ENCODE data around the gene GRPEL1.
"Not testable (repeated sequence)": the region's sequence is repeated elsewhere in the genome, so short reads cannot be mapped to it uniquely, and the experiment has no call there.

Gene GRPEL1

GRCh38 chr4:7105276-7105675 lies 37.4 kb upstream of the GRPEL1 start:
- Histone ChIP-seq H3K4me3 (ENCODE audit: low read depth, low read length) (no peak overlapping the region), H3K4me1 (ENCODE audit: control insufficient read depth, insufficient read depth, low read length) (peaks cover 6% of the 10 kb centered on the region), H3K27me3 (ENCODE audit: control insufficient read depth, insufficient read depth, low read length) (peaks cover 20% of the 10 kb centered on the region), H3K9me3 (ENCODE audit: control insufficient read depth, insufficient read depth, low read length) (no peaks in the 10 kb centered on the region), H3K36me3 (ENCODE audit: control insufficient read depth, insufficient read depth, low read length) (no peaks in the 10 kb centered on the region), H3K9ac (ENCODE audit: low read depth, low read length) (no peak overlapping the region), H3K27ac (ENCODE audit: low read depth, low read length) (no peak overlapping the region)

GRCh38 chr4:7104366-7105031 lies 36.6 kb upstream of the GRPEL1 start:
- Histone ChIP-seq H3K9ac (ENCODE audit: low read depth, low read length) (no peak overlapping the region), H3K27ac (ENCODE audit: low read depth, low read length) (no peak overlapping the region), H3K4me3 (ENCODE audit: low read depth, low read length) (no peak overlapping the region), H3K27me3 (ENCODE audit: control insufficient read depth, insufficient read depth, low read length) (peaks cover 24% of the 10 kb centered on the region), H3K36me3 (ENCODE audit: control insufficient read depth, insufficient read depth, low read length) (no peaks in the 10 kb centered on the region), H3K9me3 (ENCODE audit: control insufficient read depth, insufficient read depth, low read length) (no peaks in the 10 kb centered on the region), H3K4me1 (ENCODE audit: control insufficient read depth, insufficient read depth, low read length) (peaks cover 6% of the 10 kb centered on the region)

DNA sequence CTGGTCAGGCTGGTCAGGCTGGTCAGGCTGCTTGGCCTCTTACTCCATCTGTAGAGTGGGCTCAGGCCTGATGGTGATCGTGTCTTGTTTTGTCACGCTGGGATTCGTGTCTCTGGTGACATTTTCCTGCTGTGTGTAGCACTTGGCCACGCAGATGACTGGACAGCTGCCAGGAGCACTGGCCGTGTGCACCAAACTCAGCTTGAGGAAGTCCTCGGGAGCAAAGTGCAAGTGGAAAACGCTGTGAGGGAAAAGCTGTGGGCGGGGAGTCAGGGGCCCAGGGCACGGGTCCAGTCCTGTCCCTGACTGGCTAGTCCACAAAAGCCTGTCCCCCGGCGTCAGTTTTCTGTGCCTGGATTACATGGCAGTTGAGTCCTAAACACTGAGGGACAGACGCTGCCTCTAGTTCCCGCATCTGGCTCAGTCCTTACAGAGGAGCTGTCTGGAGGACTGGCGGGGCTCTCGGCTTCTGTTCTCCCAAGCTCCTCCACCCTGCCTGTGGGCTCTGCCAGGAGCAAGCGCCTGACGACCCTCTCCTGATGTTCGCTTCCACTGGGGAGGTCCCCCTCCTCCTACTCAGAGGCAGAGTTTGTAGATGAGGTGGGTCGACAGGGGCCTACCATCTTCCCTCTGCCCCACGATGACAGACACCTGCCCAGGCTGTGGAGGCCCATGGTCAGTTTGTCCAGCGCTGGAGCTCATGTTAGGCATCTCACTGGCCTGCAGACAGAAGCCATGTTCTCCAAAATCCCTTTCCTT lies 35.9 kb upstream of the GRPEL1 start:
- peak overlapping the region; percentile 90; the same call in 1 of the 2 replicates for H3K4me3 ChIP-seq (ENCODE audit: low read depth, low read length)
- peaks cover 25% of the 10 kb centered on the region for H3K27me3 ChIP-seq (ENCODE audit: control insufficient read depth, insufficient read depth, low read length)
- peaks cover 6% of the 10 kb centered on the region for H3K4me1 ChIP-seq (ENCODE audit: control insufficient read depth, insufficient read depth, low read length)
- H3K36me3 ChIP-seq (ENCODE audit: control insufficient read depth, insufficient read depth, low read length), result no peaks in the 10 kb centered on the region
- H3K9me3 ChIP-seq (ENCODE audit: control insufficient read depth, insufficient read depth, low read length), result no peaks in the 10 kb centered on the region
- no peak overlapping the region for H3K27ac ChIP-seq (ENCODE audit: low read depth, low read length)
- H3K9ac ChIP-seq (ENCODE audit: low read depth, low read length), result no peak overlapping the region

GRCh38 chr4:7103031-7103606 lies 35.3 kb upstream of the GRPEL1 start:
- Histone ChIP-seq H3K9ac (ENCODE audit: low read depth, low read length) (no peak overlapping the region), H3K27me3 (ENCODE audit: control insufficient read depth, insufficient read depth, low read length) (peaks cover 32% of the 10 kb centered on the region), H3K9me3 (ENCODE audit: control insufficient read depth, insufficient read depth, low read length) (no peaks in the 10 kb centered on the region), H3K4me3 (ENCODE audit: low read depth, low read length) (peak overlapping the region; percentile 90), H3K36me3 (ENCODE audit: control insufficient read depth, insufficient read depth, low read length) (no peaks in the 10 kb centered on the region), H3K27ac (ENCODE audit: low read depth, low read length) (no peak overlapping the region), H3K4me1 (ENCODE audit: control insufficient read depth, insufficient read depth, low read length) (peaks cover 6% of the 10 kb centered on the region)

- Histone ChIP-seq H3K27me3 (ENCODE audit: control insufficient read depth, insufficient read depth, low read length) (peaks cover 38% of the 10 kb centered on the region), H3K4me3 (ENCODE audit: low read depth, low read length) (peak overlapping the region; percentile 90)
- H3K9me3 ChIP-seq (ENCODE audit: control insufficient read depth, insufficient read depth, low read length); H3K36me3 ChIP-seq (ENCODE audit: control insufficient read depth, insufficient read depth, low read length); H3K4me1 ChIP-seq (ENCODE audit: control insufficient read depth, insufficient read depth, low read length); H3K27ac ChIP-seq (ENCODE audit: low read depth, low read length); H3K9ac ChIP-seq (ENCODE audit: low read depth, low read length): not testable (repeated sequence)
Observed at GRCh38 chr4:7102516-7102909, 34.6 kb upstream of the GRPEL1 start.

GRCh38 chr4:7101692-7102515 lies 34.0 kb upstream of the GRPEL1 start:
- Histone ChIP-seq H3K4me3 (ENCODE audit: low read depth, low read length) (peak overlapping the region; percentile 30), H3K9me3 (ENCODE audit: control insufficient read depth, insufficient read depth, low read length) (no peaks in the 10 kb centered on the region), H3K27me3 (ENCODE audit: control insufficient read depth, insufficient read depth, low read length) (peaks cover 44% of the 10 kb centered on the region), H3K9ac (ENCODE audit: low read depth, low read length) (no peak overlapping the region), H3K36me3 (ENCODE audit: control insufficient read depth, insufficient read depth, low read length) (no peaks in the 10 kb centered on the region), H3K27ac (ENCODE audit: low read depth, low read length) (peak overlapping the region; percentile 3), H3K4me1 (ENCODE audit: control insufficient read depth, insufficient read depth, low read length) (peaks cover 6% of the 10 kb centered on the region)

- H3K27me3 ChIP-seq (ENCODE audit: control insufficient read depth, insufficient read depth, low read length), result peaks cover 75% of the 10 kb centered on the region
- H3K9ac ChIP-seq (ENCODE audit: low read depth, low read length), result no peak overlapping the region
- H3K36me3 ChIP-seq (ENCODE audit: control insufficient read depth, insufficient read depth, low read length), result no peaks in the 10 kb centered on the region
- no peaks in the 10 kb centered on the region for H3K4me1 ChIP-seq (ENCODE audit: control insufficient read depth, insufficient read depth, low read length)
- H3K27ac ChIP-seq (ENCODE audit: low read depth, low read length), result no peak overlapping the region
- H3K4me3 ChIP-seq (ENCODE audit: low read depth, low read length), result no peak overlapping the region
- H3K9me3 ChIP-seq (ENCODE audit: control insufficient read depth, insufficient read depth, low read length), result no peaks in the 10 kb centered on the region
Observed at GRCh38 chr4:7096236-7096635, 28.4 kb upstream of the GRPEL1 start.

- H3K27me3 ChIP-seq (ENCODE audit: control insufficient read depth, insufficient read depth, low read length), result peaks cover 80% of the 10 kb centered on the region
Observed at GRCh38 chr4:7095611-7096155, 27.8 kb upstream of the GRPEL1 start.

GRCh38 chr4:7094916-7095315 lies 27.1 kb upstream of the GRPEL1 start:
- no peak overlapping the region for H3K9ac ChIP-seq (ENCODE audit: low read depth, low read length)
- H3K4me1 ChIP-seq (ENCODE audit: control insufficient read depth, insufficient read depth, low read length), result no peaks in the 10 kb centered on the region
- no peaks in the 10 kb centered on the region for H3K9me3 ChIP-seq (ENCODE audit: control insufficient read depth, insufficient read depth, low read length)
- no peak overlapping the region for H3K4me3 ChIP-seq (ENCODE audit: low read depth, low read length)
- H3K36me3 ChIP-seq (ENCODE audit: control insufficient read depth, insufficient read depth, low read length), result no peaks in the 10 kb centered on the region
- H3K27ac ChIP-seq (ENCODE audit: low read depth, low read length), result no peak overlapping the region
- peaks cover 85% of the 10 kb centered on the region for H3K27me3 ChIP-seq (ENCODE audit: control insufficient read depth, insufficient read depth, low read length)

More at GRCh38 chr4:7095611-7096155, 27.8 kb upstream of the GRPEL1 start:
- no peaks in the 10 kb centered on the region for H3K4me1 ChIP-seq (ENCODE audit: control insufficient read depth, insufficient read depth, low read length)
- no peak overlapping the region for H3K9ac ChIP-seq (ENCODE audit: low read depth, low read length)
- no peaks in the 10 kb centered on the region for H3K36me3 ChIP-seq (ENCODE audit: control insufficient read depth, insufficient read depth, low read length)
- no peaks in the 10 kb centered on the region for H3K9me3 ChIP-seq (ENCODE audit: control insufficient read depth, insufficient read depth, low read length)
- H3K4me3 ChIP-seq (ENCODE audit: low read depth, low read length), result no peak overlapping the region
- no peak overlapping the region for H3K27ac ChIP-seq (ENCODE audit: low read depth, low read length)

DNA sequence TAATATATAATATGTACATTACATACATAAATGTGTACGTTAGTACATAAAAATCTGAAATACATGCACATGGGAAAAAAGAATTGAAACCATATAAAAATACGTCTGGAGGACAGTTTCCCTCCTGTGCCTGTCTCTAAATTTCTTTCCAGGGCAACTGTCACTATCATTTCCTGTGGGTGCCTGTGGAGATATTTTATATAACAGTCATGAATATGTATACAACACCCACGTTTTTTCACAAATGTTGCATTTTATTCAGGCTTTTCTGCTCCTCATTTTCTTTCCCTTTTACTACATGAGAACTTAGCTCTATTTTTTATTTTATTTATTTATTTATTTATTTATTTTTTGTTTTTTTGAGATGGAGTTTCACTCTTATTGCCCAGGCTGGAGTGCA lies 24.2 kb upstream of the GRPEL1 start:
- H3K27me3 ChIP-seq (ENCODE audit: control insufficient read depth, insufficient read depth, low read length), result peaks cover 92% of the 10 kb centered on the region
- no peak overlapping the region for H3K4me3 ChIP-seq (ENCODE audit: low read depth, low read length)
- H3K9ac ChIP-seq (ENCODE audit: low read depth, low read length), result no peak overlapping the region
- peaks cover 3% of the 10 kb centered on the region; the same call in 1 of the 2 replicates for H3K9me3 ChIP-seq (ENCODE audit: control insufficient read depth, insufficient read depth, low read length)
- H3K36me3 ChIP-seq (ENCODE audit: control insufficient read depth, insufficient read depth, low read length), result no peaks in the 10 kb centered on the region
- H3K4me1 ChIP-seq (ENCODE audit: control insufficient read depth, insufficient read depth, low read length), result no peaks in the 10 kb centered on the region
- no peak overlapping the region for H3K27ac ChIP-seq (ENCODE audit: low read depth, low read length)
